ENCODE measurements around the gene RUBCNL.

GRCh38 chr13:46341112-46341711, 45.8 kb downstream of the RUBCNL start:
- TF ChIP-seq CTCF (IDR thresholded peaks at IDR 0.05) (no peak), EZH2 (IDR thresholded peaks at IDR 0.05) (no peak)
